Fibroblast of lung (primary cell): Measurements from ENCODE around the gene AGBL1. TPM values are rescaled to one million over a fixed set of nuclear protein-coding genes. Genes with fewer than 3 reads are reported as not detected.

Experiments
- DNase-seq, 2 donors: peaks; one replicate each; pipeline versions ENCODE4 v3.0.0 to v3.0.0-alpha.2; 2010; ENCODE audit warnings: low read depth in 2 of 2
- H2AFZ ChIP-seq: 2 replicates; pipeline ENCODE4 v1.5.1; 2012; ENCODE audit warnings: low read length, control low read depth, inconsistent platforms
- H3K27ac ChIP-seq: 2 replicates; pipeline ENCODE4 v1.5.1; 2011; ENCODE audit warnings: low read length, control low read depth; ENCODE audit not compliant: insufficient read depth
- H3K27me3 ChIP-seq: 2 replicates; pipeline ENCODE4 v1.5.1; 2011; ENCODE audit warnings: mild to moderate bottlenecking, low read length; ENCODE audit not compliant: control insufficient read depth, insufficient read depth
- H3K36me3 ChIP-seq: 2 replicates; pipeline ENCODE4 v1.5.1; 2011; ENCODE audit warnings: low read length; ENCODE audit not compliant: control insufficient read depth, insufficient read depth
- H3K4me1 ChIP-seq: 2 replicates; pipeline ENCODE4 v1.5.1; 2011; ENCODE audit warnings: low read length; ENCODE audit not compliant: control insufficient read depth, insufficient read depth; ENCODE audit errors: extremely low read depth
- H3K4me2 ChIP-seq: 2 replicates; pipeline ENCODE4 v1.5.1; 2011; ENCODE audit warnings: low read length, control low read depth; ENCODE audit not compliant: insufficient read depth; ENCODE audit errors: extremely low read depth
- H3K4me3 ChIP-seq, 4 experiments: fragments of 200-600 bp in 1 of 4; sonication (generic) in 1 of 4; replicated peaks in 1 of 4; 2 replicates each; pipeline ENCODE4 v1.5.1; 2011 to 2016; ENCODE audit warnings: low read length in 4 of 4, low read depth in 3 of 4, mild to moderate bottlenecking in 3 of 4, control low read depth in 2 of 4, inconsistent platforms in 1 of 4, mixed read lengths in 1 of 4; ENCODE audit not compliant: insufficient read depth in 1 of 4; ENCODE audit errors: control extremely low read depth in 1 of 4
- H3K79me2 ChIP-seq: 2 replicates; pipeline ENCODE4 v1.5.1; 2012; ENCODE audit warnings: mild to moderate bottlenecking, low read length, inconsistent platforms; ENCODE audit not compliant: control insufficient read depth, insufficient read depth
- H3K9ac ChIP-seq: 2 replicates; pipeline ENCODE4 v1.5.1; 2011; ENCODE audit warnings: mild to moderate bottlenecking, low read length, control low read depth; ENCODE audit not compliant: insufficient read depth
- H3K9me3 ChIP-seq: 2 replicates; pipeline ENCODE4 v1.5.1; 2012; ENCODE audit warnings: low read depth, low read length; ENCODE audit not compliant: control insufficient read depth, insufficient read depth
- H4K20me1 ChIP-seq: 2 replicates; pipeline ENCODE4 v1.5.1; 2011; ENCODE audit warnings: low read length; ENCODE audit not compliant: control insufficient read depth, insufficient read depth; ENCODE audit errors: extremely low read depth
- EZH2 ChIP-seq: IDR thresholded peaks from 2 replicates; pipeline ENCODE4 v1.5.1; 2012; ENCODE audit warnings: low read length, control low read depth, mild to moderate bottlenecking; ENCODE audit errors: missing control alignments
- polyA plus RNA-seq, 2 donors: library from polyadenylated mRNA; depleted of rRNA in 1 of 2; stranded (reverse) in 1 of 2; unstranded in 1 of 2; fragments of >200 nt; gene quantifications; 2 replicates each; pipeline ENCODE4 v1.2.1, GENCODE V29; 2011 to 2012; ENCODE audit warnings: missing spikeins in 1 of 2
- total RNA-seq: library from RNA; depleted of rRNA; stranded (reverse); fragments of >200 nt; gene quantifications from 2 replicates; pipeline ENCODE4 v1.2.1, GENCODE V29; 2014
- TF ChIP-seq, protein P1 (sequence below), 2 donors: IDR thresholded peaks in 1 of 2; conservative IDR thresholded peaks in 1 of 2; 1 replicate in 1 of 2; 2 replicates in 1 of 2; pipeline ENCODE4 v1.5.1; 2011 to 2012; ENCODE audit warnings: low read length in 2 of 2, control low read depth in 1 of 2, inconsistent platforms in 1 of 2, low read depth in 1 of 2, mild to moderate bottlenecking in 1 of 2

Gene AGBL1
- total and polyA plus RNA-seq, 2 donors (not counting 1 experiment from before 2014, with no cell fraction given), result not detected

DNA sequence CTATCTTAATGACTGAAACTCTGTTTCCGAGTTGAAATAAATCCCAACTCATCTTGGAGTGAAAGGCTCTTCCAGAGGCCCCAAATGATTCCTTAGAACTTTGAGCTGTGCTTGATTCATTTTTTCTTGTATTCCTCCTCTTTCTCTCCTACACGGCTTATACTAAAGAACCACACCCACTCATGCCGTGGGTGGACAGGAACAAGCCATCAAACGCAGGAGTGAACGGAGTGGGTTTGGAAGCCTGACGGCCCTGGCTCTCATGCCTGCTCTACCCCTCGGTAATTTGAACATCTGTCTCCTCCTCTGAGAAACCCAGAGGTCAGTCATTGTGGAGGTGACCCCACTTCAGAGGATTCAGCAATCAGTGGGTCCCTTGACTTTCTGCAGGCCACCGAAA, 236.5 kb downstream of the AGBL1 start:
- no peak overlapping the region for H2AFZ ChIP-seq
- TF ChIP-seq, protein P1, sequence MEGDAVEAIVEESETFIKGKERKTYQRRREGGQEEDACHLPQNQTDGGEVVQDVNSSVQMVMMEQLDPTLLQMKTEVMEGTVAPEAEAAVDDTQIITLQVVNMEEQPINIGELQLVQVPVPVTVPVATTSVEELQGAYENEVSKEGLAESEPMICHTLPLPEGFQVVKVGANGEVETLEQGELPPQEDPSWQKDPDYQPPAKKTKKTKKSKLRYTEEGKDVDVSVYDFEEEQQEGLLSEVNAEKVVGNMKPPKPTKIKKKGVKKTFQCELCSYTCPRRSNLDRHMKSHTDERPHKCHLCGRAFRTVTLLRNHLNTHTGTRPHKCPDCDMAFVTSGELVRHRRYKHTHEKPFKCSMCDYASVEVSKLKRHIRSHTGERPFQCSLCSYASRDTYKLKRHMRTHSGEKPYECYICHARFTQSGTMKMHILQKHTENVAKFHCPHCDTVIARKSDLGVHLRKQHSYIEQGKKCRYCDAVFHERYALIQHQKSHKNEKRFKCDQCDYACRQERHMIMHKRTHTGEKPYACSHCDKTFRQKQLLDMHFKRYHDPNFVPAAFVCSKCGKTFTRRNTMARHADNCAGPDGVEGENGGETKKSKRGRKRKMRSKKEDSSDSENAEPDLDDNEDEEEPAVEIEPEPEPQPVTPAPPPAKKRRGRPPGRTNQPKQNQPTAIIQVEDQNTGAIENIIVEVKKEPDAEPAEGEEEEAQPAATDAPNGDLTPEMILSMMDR (conservative IDR thresholded peaks at IDR 0.05 in 1 of 2, IDR thresholded peaks at IDR 0.05 in 1 of 2; ENCODE audit: low read depth in 1 of 2, low read length in 2 of 2), result no peak
- TF ChIP-seq EZH2, result no peak

DNA sequence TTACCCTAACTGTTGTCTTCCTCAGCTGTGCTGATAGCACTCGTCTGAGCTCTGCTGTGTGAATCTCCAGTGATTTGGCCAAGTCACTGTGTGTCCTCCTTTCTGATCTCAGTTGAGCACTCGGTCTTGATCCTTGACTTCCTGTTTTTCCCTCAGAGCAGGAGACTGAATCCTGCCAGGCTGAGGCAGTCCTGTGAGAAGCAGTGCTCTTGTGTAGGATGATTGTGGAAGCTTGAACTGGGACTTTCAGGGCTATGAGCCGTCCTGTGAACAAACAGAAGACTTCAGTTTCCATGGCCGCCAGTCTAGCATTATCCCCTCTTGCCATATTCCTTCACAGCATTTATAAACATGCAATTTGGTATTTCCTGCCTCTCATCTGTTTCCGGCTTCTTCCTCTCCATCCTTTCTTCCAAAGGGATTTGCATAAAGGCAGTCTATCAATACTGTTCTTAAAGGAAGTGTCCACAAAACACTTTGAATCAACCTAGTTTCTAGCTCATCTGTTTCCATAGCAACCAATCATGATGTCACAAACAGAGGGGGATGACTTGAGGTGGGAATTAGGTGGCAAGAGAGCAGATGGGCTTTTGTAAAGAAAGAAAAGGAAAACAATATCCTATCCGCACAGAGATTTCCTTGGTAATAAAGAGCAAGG, 237.2 kb downstream of the AGBL1 start:
- no peak overlapping the region for H3K27ac ChIP-seq
- no peaks in the 10 kb centered on the region for H4K20me1 ChIP-seq
- DNase-seq, result no peak
- H3K9me3 ChIP-seq, result no peaks in the 10 kb centered on the region
- no peaks in the 10 kb centered on the region for H3K27me3 ChIP-seq
- H3K4me1 ChIP-seq, result no peaks in the 10 kb centered on the region
- no peaks in the 10 kb centered on the region for H3K79me2 ChIP-seq
- no peak overlapping the region for H3K4me2 ChIP-seq
- H3K4me3 ChIP-seq, result no peak overlapping the region
- H3K9ac ChIP-seq, result no peak overlapping the region
- H2AFZ ChIP-seq, result peak overlapping the region; percentile 16
- no peaks in the 10 kb centered on the region for H3K36me3 ChIP-seq
- TF ChIP-seq, protein P1 (conservative IDR thresholded peaks at IDR 0.05 in 1 of 2, IDR thresholded peaks at IDR 0.05 in 1 of 2; ENCODE audit: low read depth in 1 of 2, low read length in 2 of 2), result no peak
- TF ChIP-seq EZH2, result no peak

More for the DNA sequence above, 236.5 kb downstream of the AGBL1 start:
- H3K27ac ChIP-seq, result no peak overlapping the region
- no peak overlapping the region for H3K9ac ChIP-seq
- no peak overlapping the region for H3K4me2 ChIP-seq
- H4K20me1 ChIP-seq, result no peaks in the 10 kb centered on the region
- DNase-seq, result no peak
- no peaks in the 10 kb centered on the region for H3K36me3 ChIP-seq
- no peaks in the 10 kb centered on the region for H3K9me3 ChIP-seq
- no peaks in the 10 kb centered on the region for H3K79me2 ChIP-seq
- H3K4me3 ChIP-seq, result no peak overlapping the region
- H3K4me1 ChIP-seq, result no peaks in the 10 kb centered on the region
- no peaks in the 10 kb centered on the region for H3K27me3 ChIP-seq

DNA sequence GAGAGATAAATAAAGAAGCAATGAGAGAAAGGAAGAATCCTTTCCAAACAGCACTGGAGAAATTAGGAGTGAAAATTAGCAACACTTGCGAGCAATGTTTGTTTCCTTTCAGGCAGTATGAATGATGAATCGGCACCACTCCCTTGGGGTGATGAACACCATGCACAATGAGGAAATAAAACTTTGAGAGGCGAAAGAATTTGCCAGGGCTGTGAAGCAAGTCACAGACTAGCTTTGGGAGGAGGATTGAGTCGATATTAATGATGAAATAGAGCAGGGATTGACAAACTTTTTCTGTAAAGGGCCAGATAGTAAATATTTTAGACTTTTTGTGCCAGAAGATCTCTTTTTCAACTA, 237.7 kb downstream of the AGBL1 start:
- no peaks in the 10 kb centered on the region for H3K27me3 ChIP-seq
- H3K9ac ChIP-seq, result no peak overlapping the region
- no peaks in the 10 kb centered on the region for H3K4me1 ChIP-seq
- no peaks in the 10 kb centered on the region for H3K36me3 ChIP-seq
- H3K4me2 ChIP-seq, result no peak overlapping the region
- H3K79me2 ChIP-seq, result no peaks in the 10 kb centered on the region
- TF ChIP-seq, protein P1 (conservative IDR thresholded peaks at IDR 0.05 in 1 of 2, IDR thresholded peaks at IDR 0.05 in 1 of 2; ENCODE audit: low read depth in 1 of 2, low read length in 2 of 2), result no peak
- TF ChIP-seq EZH2, result no peak
- DNase-seq, result no peak
- H2AFZ ChIP-seq, result no peak overlapping the region
- H3K9me3 ChIP-seq, result no peaks in the 10 kb centered on the region
- no peaks in the 10 kb centered on the region for H4K20me1 ChIP-seq
- H3K27ac ChIP-seq, result no peak overlapping the region
- no peak overlapping the region for H3K4me3 ChIP-seq
